ENCODE results near the gene WDR18.

DNA sequence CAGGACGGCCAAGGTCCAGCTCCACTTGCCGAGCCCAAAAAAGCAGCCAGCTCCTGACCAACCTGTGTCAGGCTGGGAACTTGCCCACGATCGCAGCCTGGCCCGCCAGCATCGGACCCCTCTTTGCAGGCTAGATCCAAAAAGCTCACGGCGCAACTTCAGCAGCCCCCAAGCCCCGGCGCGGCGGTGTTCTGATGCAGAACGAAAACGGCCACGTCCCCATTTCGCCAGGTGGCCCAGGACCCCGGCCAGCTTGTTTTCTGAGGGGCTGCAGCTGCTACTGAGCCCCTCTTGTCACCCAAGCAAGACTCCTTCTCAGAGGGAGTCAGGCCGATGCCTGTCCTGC is 35.4 kb downstream of the WDR18 start:
- TF ChIP-seq POLR2A (IDR thresholded peaks at IDR 0.05; ENCODE audit: low read depth, low read length) (no peak), BHLHE40 (IDR thresholded peaks at IDR 0.05; ENCODE audit: low read depth, low read length) (no peak)
